T-cell (primary cell): ENCODE data around the gene CCNE1. TPM values are rescaled to one million over a fixed set of nuclear protein-coding genes. Genes with fewer than 3 reads are reported as not detected.
A peak's percentile ranks its signal among the peaks of the same experiment; 100 is the strongest.

Source experiments
- ATAC-seq, 4 experiments: fragments of 200-7000 bp in 3 of 4; fragments of 150-1000 bp in 1 of 4; cut with Tn5 transposase; replicated peaks in 1 of 4; 1 replicate in 3 of 4; 2 replicates in 1 of 4; pipeline ENCODE4 v1.10.0; 2021; ENCODE audit warnings: moderate library complexity in 3 of 4, mild to moderate bottlenecking in 2 of 4, moderate number of reproducible peaks in 1 of 4
- CTCF ChIA-PET, 2 donors: fragments of 300-600 bp; sonication (Branson Sonifier 250); formaldehyde crosslinking; loops; one replicate each; lab custom pipeline; 2022; ENCODE audit warnings: antibody characterized with exemption in 2 of 2; lab: Charles Lee
- POLR2A ChIA-PET, 2 donors: fragments of 300-600 bp; sonication (Branson Sonifier 250); formaldehyde crosslinking; loops; one replicate each; lab custom pipeline; 2022; ENCODE audit warnings: antibody characterized with exemption in 2 of 2; lab: Charles Lee
- DNase-seq, 35 experiments: peaks; one replicate each; pipeline versions ENCODE4 v3.0.0 to v3.0.0-alpha.2; 2013 to 2023
- H3K27ac ChIP-seq: one replicate; pipeline ENCODE4 v1.5.1; 2013; ENCODE audit warnings: low read length
- H3K27me3 ChIP-seq, 2 experiments: replicated peaks in 1 of 2; 1 replicate in 1 of 2; 2 replicates in 1 of 2; pipeline versions ENCODE4 v1.6.1 to v1.7.0; 2013; ENCODE audit warnings: low read length in 1 of 2, mixed read lengths in 1 of 2; ENCODE audit not compliant: control insufficient read depth in 2 of 2, insufficient read depth in 2 of 2; ENCODE audit errors: extremely low read depth in 1 of 2
- H3K36me3 ChIP-seq, 2 donors: 1 replicate in 1 of 2; 2 replicates in 1 of 2; pipeline versions ENCODE4 v1.6.1 to v1.7.0; 2013; ENCODE audit warnings: low read length in 1 of 2; ENCODE audit not compliant: control insufficient read depth in 2 of 2, insufficient read depth in 1 of 2; ENCODE audit errors: extremely low read depth in 1 of 2
- H3K4me1 ChIP-seq, 2 experiments: 1 replicate in 1 of 2; 2 replicates in 1 of 2; pipeline versions ENCODE4 v1.6.1 to v1.7.0; 2013; ENCODE audit warnings: low read length in 2 of 2, mixed read lengths in 1 of 2; ENCODE audit not compliant: insufficient read depth in 2 of 2, control insufficient read depth in 1 of 2; ENCODE audit errors: extremely low read depth in 1 of 2
- H3K4me3 ChIP-seq, 2 donors: 1 replicate in 1 of 2; 2 replicates in 1 of 2; pipeline versions ENCODE4 v1.5.1 to v1.7.0; 2013; ENCODE audit warnings: mild to moderate bottlenecking in 2 of 2, low read length in 1 of 2, moderate library complexity in 1 of 2; ENCODE audit not compliant: control insufficient read depth in 1 of 2; ENCODE audit errors: extremely low read depth in 1 of 2
- H3K9me3 ChIP-seq: 2 replicates; pipeline ENCODE4 v1.7.0; 2013
- H3K27ac Mint-ChIP-seq, 2 donors: one replicate each; pipeline ENCODE4 v1.8.0; 2020 to 2021; ENCODE audit warnings: mild to moderate bottlenecking in 2 of 2, mixed read lengths in 2 of 2
- H3K27me3 Mint-ChIP-seq, 2 donors: one replicate each; pipeline ENCODE4 v1.8.0; 2021 to 2022; ENCODE audit warnings: mixed read lengths in 2 of 2
- H3K36me3 Mint-ChIP-seq: one replicate; pipeline ENCODE4 v1.8.0; 2021; ENCODE audit warnings: mixed read lengths
- H3K4me1 Mint-ChIP-seq, 3 donors: one replicate each; pipeline ENCODE4 v1.8.0; 2020 to 2022; ENCODE audit warnings: mixed read lengths in 3 of 3, mild to moderate bottlenecking in 1 of 3
- H3K4me3 Mint-ChIP-seq, 3 donors: one replicate each; pipeline ENCODE4 v1.8.0; 2020 to 2022; ENCODE audit warnings: mild to moderate bottlenecking in 3 of 3, mixed read lengths in 3 of 3, moderate library complexity in 3 of 3
- H3K9me3 Mint-ChIP-seq, 3 donors: one replicate each; pipeline ENCODE4 v1.8.0; 2020 to 2022; ENCODE audit warnings: mixed read lengths in 3 of 3
- WGBS: methylation state at CpG from one replicate; pipeline ENCODE4 v1.1.5; 2013; ENCODE audit warnings: missing lambda C conversion rate; ENCODE audit not compliant: insufficient coverage; 5-methylcytosine and 5-hydroxymethylcytosine counted together
- total RNA-seq, 35 experiments: library from RNA in 6 of 35; stranded (reverse) in 6 of 35; fragments of 120-200 nt in 1 of 35; gene quantifications; one replicate each; pipeline versions ENCODE4 v1.2.1 to v1.2.4 and lab custom pipeline; 2013 to 2026

CCNE1 gene
- 10 to 100 TPM in 1 of 5 donors, 1 to 10 TPM in 4; 4.1 to 10.1 (median 6.0) TPM for total RNA-seq
- 3.4 TPM for total RNA-seq (2013)
- 0.82 to 36.1 (median 4.8) reads per million in 29 experiments for total RNA-seq (lab: John Stamatoyannopoulos, UW)

DNA sequence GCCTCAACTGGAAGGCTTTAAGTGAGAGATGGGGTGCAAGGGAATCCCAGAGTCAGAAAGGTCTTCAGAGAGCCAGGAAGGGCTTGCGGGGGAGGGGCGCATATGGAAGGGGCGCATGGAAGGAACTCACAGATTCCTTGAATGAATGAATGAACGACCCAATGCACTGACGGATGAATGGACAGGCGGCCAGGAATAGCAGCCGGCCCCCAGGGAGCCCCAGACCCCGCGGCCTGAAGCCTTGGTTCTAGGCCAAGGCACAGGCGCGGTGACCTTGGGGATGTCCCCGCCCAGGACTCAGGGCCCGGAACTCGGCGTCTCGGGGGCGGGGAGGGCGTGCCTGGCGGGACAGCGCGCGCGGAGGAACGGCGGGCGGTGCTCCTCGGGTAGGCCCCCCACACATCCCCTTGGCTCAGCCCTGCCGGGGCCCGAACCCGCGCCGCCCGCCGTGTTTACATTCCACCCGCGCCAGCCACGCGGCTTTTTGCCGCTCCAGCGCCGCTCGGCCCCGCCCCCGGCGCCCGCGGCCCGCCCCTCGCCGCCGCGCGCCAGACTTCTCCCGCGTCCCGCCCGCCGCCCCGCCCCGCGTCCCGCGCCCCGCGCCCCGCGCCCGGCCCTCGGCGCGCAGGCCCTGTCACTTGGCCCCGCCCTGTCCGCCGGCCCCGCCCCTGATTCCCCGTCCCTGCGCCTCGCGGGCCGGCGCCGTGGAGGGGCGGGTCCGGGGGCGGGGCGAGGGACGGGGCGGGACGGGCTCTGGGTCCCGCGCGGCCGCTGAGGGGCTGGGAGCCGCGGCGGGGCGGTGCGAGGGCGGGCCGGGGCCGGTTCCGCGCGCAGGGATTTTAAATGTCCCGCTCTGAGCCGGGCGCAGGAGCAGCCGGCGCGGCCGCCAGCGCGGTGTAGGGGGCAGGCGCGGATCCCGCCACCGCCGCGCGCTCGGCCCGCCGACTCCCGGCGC, at the start of gene CCNE1:
CCNE1 (plus strand) TSS at position 867 of the 955 bp plus-strand sequence. CDS start 565 bp downstream, outside the sequence.
- Histone ChIP-seq H3K27me3 (no peaks in the 10 kb centered on the region), H3K36me3 (no peaks in the 10 kb centered on the region), H3K4me1 (peaks cover 0 to 16% of the 10 kb centered on the region in 2 experiments), H3K27ac (peak within 1 kb of the TSS; percentile 57), H3K4me3 (peak within 1 kb of the TSS; percentile 33 to 53), H3K9me3 (no peaks in the 10 kb centered on the region)
- no peaks in the 10 kb centered on the region for H3K36me3 Mint-ChIP-seq
- DNase-seq, result peak; percentile 74 to 98 (median 88)
- peak within 1 kb of the TSS; percentile 76 to 84 (median 83) for H3K4me3 Mint-ChIP-seq
- H3K27ac Mint-ChIP-seq, result peak within 1 kb of the TSS; percentile 71 to 81
- H3K4me1 Mint-ChIP-seq, result peaks cover 11 to 19% (median 14%) of the 10 kb centered on the region in 3 donors
- ATAC-seq, result peak; percentile 90 to 93 (median 92)
- no peaks in the 10 kb centered on the region for H3K9me3 Mint-ChIP-seq
- 3% methylated on average over 114 of the region's 125 CpGs for WGBS
- ChIA-PET CTCF (interaction anchor here (0.7 to 1.3 kb wide), 2 partner anchors 50 to 52 kb away, joined by 3 to 4 read pairs; no protein-coding TSS in a partner anchor), POLR2A (interaction anchor here in 1 of 2 donors (0.6 kb wide), 1 partner anchor 202 kb away, joined by 3 read pairs; no protein-coding TSS in a partner anchor)
- H3K27me3 Mint-ChIP-seq, result no peaks in the 10 kb centered on the region

DNA sequence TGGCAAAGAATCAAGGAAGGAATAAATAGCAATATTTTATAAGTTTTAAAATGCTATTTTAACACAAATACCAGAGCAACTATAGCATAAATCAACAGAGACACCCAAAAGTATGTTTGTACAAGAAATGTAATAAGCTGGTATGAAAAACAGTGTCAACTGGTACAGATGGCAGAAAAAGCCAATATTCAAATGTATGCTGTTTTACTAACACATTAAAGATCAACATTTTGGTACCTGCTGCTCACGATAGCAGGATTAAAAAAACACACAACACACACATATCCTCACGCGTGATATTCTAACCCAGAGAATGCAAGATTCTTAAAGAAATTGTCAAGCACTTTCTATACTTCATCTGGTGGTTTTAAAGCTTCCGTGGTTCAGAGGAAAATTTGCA, 48.6 kb upstream of the CCNE1 start:
- Histone ChIP-seq H3K4me1 (peaks cover 0 to 7% of the 10 kb centered on the region in 2 experiments), H3K27me3 (peaks cover 0 to 36% of the 10 kb centered on the region in 2 experiments), H3K36me3 (no peaks in the 10 kb centered on the region), H3K4me3 (no peak overlapping the region), H3K27ac (no peak overlapping the region), H3K9me3 (no peaks in the 10 kb centered on the region)
- ChIA-PET CTCF (no interaction called here), POLR2A (no interaction called here)
- H3K4me1 Mint-ChIP-seq, result peaks cover 0 to 2% (median 0%) of the 10 kb centered on the region in 3 donors
- no CpG with 5 or more reads among the region's 4 CpGs for WGBS
- H3K27ac Mint-ChIP-seq, result no peak overlapping the region
- no peaks in the 10 kb centered on the region for H3K36me3 Mint-ChIP-seq
- no peaks in the 10 kb centered on the region for H3K9me3 Mint-ChIP-seq
- peaks cover 0 to 3% of the 10 kb centered on the region in 2 donors for H3K27me3 Mint-ChIP-seq
- ATAC-seq, result no peak
- no peak for DNase-seq
- H3K4me3 Mint-ChIP-seq, result no peak overlapping the region

DNA sequence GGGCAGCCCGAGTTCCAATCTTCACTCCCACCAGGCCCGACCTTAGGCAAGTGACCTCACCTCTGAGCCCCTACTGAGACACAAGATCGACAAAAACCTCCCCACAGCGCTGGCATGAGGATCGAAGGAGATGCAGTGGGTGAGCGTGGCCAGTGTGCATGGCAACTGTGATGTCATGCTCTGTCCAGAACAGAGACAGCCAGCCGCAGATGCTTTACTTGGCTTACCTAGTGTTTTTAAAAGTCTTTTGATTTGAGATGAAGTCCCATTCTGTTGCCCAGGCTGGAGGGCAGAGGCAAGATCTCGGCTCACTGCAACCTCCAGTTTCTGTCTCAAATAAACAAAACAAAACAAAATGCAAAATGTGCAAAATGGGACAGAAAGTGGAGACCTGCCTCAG, 47.4 kb upstream of the CCNE1 start:
- Histone ChIP-seq H3K27ac (no peak overlapping the region), H3K27me3 (peaks cover 0 to 38% of the 10 kb centered on the region in 2 experiments), H3K4me3 (no peak overlapping the region), H3K36me3 (no peaks in the 10 kb centered on the region), H3K9me3 (no peaks in the 10 kb centered on the region), H3K4me1 (peaks cover 0 to 7% of the 10 kb centered on the region in 2 experiments)
- 73% methylated on average over 4 of the region's 8 CpGs for WGBS
- Mint-ChIP-seq H3K27me3 (peaks cover 0 to 3% of the 10 kb centered on the region in 2 donors), H3K4me3 (no peak overlapping the region), H3K27ac (no peak overlapping the region), H3K4me1 (peaks cover 0 to 2% (median 0%) of the 10 kb centered on the region in 3 donors), H3K9me3 (no peaks in the 10 kb centered on the region), H3K36me3 (no peaks in the 10 kb centered on the region)
- DNase-seq, result no peak
- POLR2A ChIA-PET, result no interaction called here
- CTCF ChIA-PET, result no interaction called here
- no peak for ATAC-seq

DNA sequence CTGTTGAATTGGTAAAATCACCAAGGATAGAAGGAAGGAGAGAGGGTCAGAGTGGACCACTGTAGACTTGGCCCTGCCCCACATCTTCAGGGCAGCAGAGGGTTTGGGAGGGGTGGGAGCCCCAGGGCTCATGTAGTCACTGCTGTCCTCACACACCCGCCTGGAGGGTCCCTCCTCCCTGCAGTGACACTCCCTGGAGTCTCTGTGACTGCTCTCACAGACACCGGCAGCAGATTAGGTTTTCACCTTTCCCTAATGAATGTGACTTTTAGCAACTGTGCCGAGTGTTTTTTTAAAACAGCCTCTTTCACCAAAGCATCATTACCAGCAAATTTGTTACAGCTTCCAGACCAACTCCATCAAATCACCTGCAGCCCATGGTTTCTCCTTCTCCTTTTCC, 45.7 kb upstream of the CCNE1 start:
- peaks cover 0 to 21% of the 10 kb centered on the region in 2 experiments for H3K27me3 ChIP-seq
- no peak overlapping the region for H3K4me3 Mint-ChIP-seq
- no peaks in the 10 kb centered on the region for H3K36me3 Mint-ChIP-seq
- no peaks in the 10 kb centered on the region for H3K4me1 ChIP-seq
- ChIA-PET CTCF (no interaction called here), POLR2A (no interaction called here)
- no peaks in the 10 kb centered on the region for H3K9me3 Mint-ChIP-seq
- no peaks in the 10 kb centered on the region for H3K9me3 ChIP-seq
- DNase-seq (no peak), ATAC-seq (no peak)
- WGBS, result 85% methylated on average over 3 of the region's 3 CpGs
- H3K27me3 Mint-ChIP-seq, result peaks cover 0 to 3% of the 10 kb centered on the region in 2 donors
- no peaks in the 10 kb centered on the region for H3K36me3 ChIP-seq
- no peak overlapping the region for H3K4me3 ChIP-seq
- no peak overlapping the region for H3K27ac ChIP-seq
- H3K4me1 Mint-ChIP-seq, result no peaks in the 10 kb centered on the region
- H3K27ac Mint-ChIP-seq, result no peak overlapping the region

DNA sequence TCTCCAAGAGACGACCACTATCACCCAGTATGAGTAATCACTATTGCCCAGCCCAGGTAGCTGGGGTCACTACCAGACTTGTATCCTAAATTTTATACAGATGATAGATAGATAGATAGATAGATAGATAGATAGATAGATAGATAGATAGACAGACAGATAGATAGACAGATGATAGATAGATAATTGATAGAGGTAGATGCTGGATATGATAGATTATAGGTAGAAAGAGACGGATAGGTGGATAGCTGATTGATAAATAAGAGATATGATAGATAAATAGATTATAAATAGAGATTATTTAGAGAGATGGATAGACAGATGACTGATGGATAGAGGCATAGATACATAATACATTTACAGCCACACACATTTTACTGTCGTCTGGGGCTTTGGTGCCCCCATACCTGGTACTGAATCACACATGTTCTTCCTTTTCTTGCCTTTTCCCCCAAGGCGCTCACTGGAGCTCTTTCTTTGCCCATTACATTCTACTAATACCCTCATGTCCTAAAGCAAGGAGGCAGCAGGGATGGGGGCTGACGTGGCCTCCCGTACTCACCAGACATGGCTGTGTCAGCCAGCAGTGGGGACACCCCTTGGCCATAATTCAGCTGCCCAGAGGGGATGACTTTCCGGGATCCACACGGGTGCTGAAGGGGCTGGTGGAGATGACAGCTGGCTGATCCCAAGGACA, 44.6 kb upstream of the CCNE1 start:
- CTCF ChIA-PET, result interaction anchor here (0.6 kb wide), 3 partner anchors 27 to 94 kb away, joined by 3 to 4 read pairs (median 4); no protein-coding TSS in a partner anchor

DNA sequence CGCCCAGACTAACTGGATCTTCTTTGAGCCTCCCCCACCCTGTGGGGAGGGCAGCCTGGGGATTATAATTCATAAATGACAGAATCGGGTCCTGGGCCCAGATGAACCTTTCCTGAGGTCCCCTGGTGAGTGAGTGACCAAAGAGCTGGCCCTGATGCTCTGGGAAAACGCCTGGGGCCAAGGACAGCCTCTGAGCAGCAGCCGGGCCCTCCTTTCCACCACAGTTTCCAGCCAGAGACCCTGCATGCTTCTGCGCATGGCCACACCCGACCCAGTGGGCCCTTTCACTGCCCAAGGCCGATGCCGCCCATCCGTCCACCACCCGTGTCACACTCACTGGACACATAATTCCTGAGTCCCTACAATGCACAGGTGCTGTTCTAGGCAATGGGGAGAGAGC, 43.6 kb upstream of the CCNE1 start:
- POLR2A ChIA-PET, result no interaction called here
- no peak for DNase-seq

More for the DNA sequence above, 44.6 kb upstream of the CCNE1 start:
- H3K4me3 Mint-ChIP-seq, result no peak overlapping the region
- POLR2A ChIA-PET, result no interaction called here
- Histone ChIP-seq H3K27me3 (peaks cover 0 to 15% of the 10 kb centered on the region in 2 experiments), H3K27ac (no peak overlapping the region), H3K4me1 (no peaks in the 10 kb centered on the region), H3K4me3 (no peak overlapping the region), H3K9me3 (no peaks in the 10 kb centered on the region), H3K36me3 (no peaks in the 10 kb centered on the region)
- 89% methylated on average over 6 of the region's 8 CpGs for WGBS
- no peak for ATAC-seq
- no peak overlapping the region for H3K27ac Mint-ChIP-seq
- no peaks in the 10 kb centered on the region for H3K36me3 Mint-ChIP-seq
- DNase-seq, result no peak
- H3K27me3 Mint-ChIP-seq, result peaks cover 0 to 2% of the 10 kb centered on the region in 2 donors
- no peaks in the 10 kb centered on the region for H3K9me3 Mint-ChIP-seq
- peaks cover 0 to 6% (median 0%) of the 10 kb centered on the region in 3 donors for H3K4me1 Mint-ChIP-seq

More for the DNA sequence above, 43.6 kb upstream of the CCNE1 start:
- Histone ChIP-seq H3K4me3 (no peak overlapping the region), H3K27ac (no peak overlapping the region), H3K36me3 (no peaks in the 10 kb centered on the region), H3K9me3 (no peaks in the 10 kb centered on the region), H3K27me3 (peaks cover 0 to 15% of the 10 kb centered on the region in 2 experiments), H3K4me1 (no peaks in the 10 kb centered on the region)
- Mint-ChIP-seq H3K9me3 (no peaks in the 10 kb centered on the region), H3K4me3 (no peak overlapping the region), H3K27me3 (peaks cover 0 to 3% of the 10 kb centered on the region in 2 donors), H3K27ac (no peak overlapping the region), H3K36me3 (no peaks in the 10 kb centered on the region), H3K4me1 (peaks cover 0 to 6% (median 0%) of the 10 kb centered on the region in 3 donors)
- ATAC-seq, result no peak
- CTCF ChIA-PET, result no interaction called here
- WGBS, result 83% methylated on average over 4 of the region's 10 CpGs
